ENCODE data around the gene CCDC178.
"Not testable (repeated sequence)": the region's sequence is repeated elsewhere in the genome, so short reads cannot be mapped to it uniquely, and the experiment has no call there.

The CCDC178 gene

DNA sequence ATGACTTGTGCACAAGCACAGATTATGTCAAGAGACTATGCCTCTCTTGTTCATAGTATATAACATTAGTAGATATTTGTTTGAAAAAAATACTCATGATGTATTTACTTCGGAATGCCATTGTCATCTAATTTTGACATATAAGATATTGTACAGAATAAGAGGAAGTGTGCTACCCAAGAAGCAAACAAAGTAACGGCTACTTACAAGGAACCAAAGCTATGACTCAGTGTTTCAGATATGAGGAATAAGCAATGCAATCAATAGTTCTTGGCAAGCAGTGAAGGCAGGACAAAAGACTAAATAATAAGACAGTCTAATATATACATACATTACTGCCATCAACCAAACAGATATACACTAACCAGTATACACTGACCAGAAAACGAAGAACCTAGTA lies 256.3 kb downstream of the CCDC178 start:
- ChIA-PET CTCF (interaction anchor here (1.0 kb wide), 1 partner anchor 17 kb away, joined by 3 read pairs; no protein-coding TSS in a partner anchor), POLR2A (no interaction called here)
- TF ChIP-seq, protein P1, sequence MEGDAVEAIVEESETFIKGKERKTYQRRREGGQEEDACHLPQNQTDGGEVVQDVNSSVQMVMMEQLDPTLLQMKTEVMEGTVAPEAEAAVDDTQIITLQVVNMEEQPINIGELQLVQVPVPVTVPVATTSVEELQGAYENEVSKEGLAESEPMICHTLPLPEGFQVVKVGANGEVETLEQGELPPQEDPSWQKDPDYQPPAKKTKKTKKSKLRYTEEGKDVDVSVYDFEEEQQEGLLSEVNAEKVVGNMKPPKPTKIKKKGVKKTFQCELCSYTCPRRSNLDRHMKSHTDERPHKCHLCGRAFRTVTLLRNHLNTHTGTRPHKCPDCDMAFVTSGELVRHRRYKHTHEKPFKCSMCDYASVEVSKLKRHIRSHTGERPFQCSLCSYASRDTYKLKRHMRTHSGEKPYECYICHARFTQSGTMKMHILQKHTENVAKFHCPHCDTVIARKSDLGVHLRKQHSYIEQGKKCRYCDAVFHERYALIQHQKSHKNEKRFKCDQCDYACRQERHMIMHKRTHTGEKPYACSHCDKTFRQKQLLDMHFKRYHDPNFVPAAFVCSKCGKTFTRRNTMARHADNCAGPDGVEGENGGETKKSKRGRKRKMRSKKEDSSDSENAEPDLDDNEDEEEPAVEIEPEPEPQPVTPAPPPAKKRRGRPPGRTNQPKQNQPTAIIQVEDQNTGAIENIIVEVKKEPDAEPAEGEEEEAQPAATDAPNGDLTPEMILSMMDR (IDR thresholded peaks at IDR 0.05; ENCODE audit: control extremely low read depth, extremely low read depth, low read depth, missing control alignments): no peak
- DNase-seq (ENCODE audit: extremely low spot score): no peak

DNA sequence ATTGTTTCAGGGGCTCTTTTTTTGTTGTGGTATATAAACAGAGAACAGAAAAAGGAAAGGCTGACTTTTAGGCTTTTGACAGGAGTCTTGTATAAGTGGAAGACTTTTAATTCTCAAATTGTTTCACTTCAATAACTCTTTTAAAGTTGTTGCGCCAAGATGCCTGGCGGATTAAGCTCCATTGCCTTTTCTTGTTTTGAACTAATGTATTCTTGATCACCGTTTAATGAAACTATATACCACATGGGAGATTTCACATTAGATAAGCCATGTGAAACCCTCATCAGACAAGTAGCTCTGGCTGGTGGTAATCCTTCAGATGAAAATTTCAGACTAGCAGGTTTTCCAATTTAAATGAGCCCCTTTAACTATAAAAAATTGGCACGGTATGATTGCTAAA lies 257.4 kb downstream of the CCDC178 start:
- ChIA-PET POLR2A (no interaction called here), CTCF (interaction anchor here (0.9 to 1.3 kb wide), 3 partner anchors 12 to 18 kb away, joined by 3 to 5 read pairs (median 3); no protein-coding TSS in a partner anchor)
- no peak for DNase-seq (ENCODE audit: extremely low spot score)
- TF ChIP-seq, protein P1 (IDR thresholded peaks at IDR 0.05; ENCODE audit: control extremely low read depth, extremely low read depth, low read depth, missing control alignments): no peak

DNA sequence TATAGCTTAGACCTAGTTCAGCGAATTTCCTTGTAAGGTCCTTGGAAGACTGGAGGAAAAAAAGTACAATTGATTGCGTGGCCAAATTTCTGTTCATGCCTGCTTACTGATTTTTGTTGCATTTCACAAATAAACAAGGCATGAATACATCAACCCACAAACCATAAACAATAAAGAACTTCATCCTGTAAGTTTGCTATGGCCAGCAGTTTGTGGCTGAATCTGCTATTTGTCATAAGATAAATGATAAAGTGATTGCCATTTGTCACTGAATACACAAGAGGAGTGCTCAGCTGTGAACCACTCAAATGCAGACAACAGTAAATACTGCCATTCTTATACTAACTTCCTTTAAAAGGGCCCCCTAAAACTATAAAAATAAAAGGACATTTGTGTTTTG lies 259.5 kb downstream of the CCDC178 start:
- DNase-seq (ENCODE audit: extremely low spot score): no peak
- POLR2A ChIA-PET: no interaction called here
- CTCF ChIA-PET: no interaction called here
- TF ChIP-seq, protein P1 (IDR thresholded peaks at IDR 0.05; ENCODE audit: control extremely low read depth, extremely low read depth, low read depth, missing control alignments): no peak

DNA sequence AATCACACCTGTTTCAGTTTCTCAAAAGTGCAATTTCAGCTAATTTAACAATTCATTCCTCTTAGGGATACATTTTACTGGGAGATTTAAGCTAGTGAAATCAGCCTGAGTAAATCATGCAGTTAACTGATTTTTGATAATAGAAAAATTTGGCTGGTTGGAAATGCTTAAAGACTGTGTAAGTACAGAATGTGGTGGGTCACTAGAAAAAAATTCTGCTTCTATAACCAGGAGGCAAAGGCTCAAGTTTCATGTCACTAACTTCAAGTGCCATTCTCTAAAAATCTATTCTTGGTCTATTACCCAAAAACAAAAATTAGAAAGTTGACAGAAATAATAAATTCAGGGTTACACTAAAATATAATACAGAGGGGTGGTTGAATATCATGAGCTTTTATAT lies 271.3 kb downstream of the CCDC178 start:
- ChIA-PET POLR2A (no interaction called here), CTCF (no interaction called here)

DNA sequence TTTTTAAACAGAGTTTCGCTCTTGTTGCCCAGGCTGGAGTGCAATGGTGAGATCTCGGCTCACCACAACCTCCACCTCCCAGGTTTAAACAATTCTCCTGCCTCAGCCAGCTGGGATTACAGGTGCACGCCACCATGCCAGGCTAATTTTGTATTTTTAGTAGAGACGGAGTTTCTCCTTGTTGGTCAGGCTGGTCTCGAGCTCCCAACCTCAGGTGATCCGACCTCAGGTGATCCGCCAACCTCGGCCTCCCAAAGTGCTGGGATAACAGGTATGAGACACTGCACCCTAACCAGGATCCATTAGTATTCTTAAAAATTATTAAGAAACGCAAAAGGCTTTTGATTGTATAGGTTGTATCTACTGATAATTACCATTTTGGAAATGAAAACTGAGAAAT lies 276.4 kb downstream of the CCDC178 start:
- CTCF ChIA-PET; POLR2A ChIA-PET; DNase-seq (ENCODE audit: extremely low spot score): not testable (repeated sequence)

More for the DNA sequence above, 271.3 kb downstream of the CCDC178 start:
- DNase-seq (ENCODE audit: extremely low spot score): no peak
- TF ChIP-seq, protein P1 (IDR thresholded peaks at IDR 0.05; ENCODE audit: control extremely low read depth, extremely low read depth, low read depth, missing control alignments): no peak

DNA sequence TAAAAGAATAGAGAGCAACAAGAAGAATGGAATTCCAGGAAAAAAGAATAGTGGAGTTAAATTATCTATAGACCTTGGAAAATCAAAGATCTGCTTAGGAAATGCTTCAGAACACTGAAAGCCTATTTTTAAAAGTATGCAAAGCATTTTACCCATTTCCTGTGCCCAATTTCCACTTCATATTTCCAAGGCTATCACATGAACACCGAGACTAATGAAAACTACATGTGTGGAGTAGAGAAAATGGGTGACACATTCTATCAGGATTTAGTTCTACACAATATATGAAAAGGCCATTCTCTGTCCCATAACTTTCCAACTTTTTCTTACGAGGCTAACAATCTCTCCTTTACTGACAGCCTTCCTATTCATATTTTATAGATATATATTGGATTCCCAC lies 279.4 kb downstream of the CCDC178 start:
- TF ChIP-seq, protein P1 (IDR thresholded peaks at IDR 0.05; ENCODE audit: control extremely low read depth, extremely low read depth, low read depth, missing control alignments): no peak
- no peak for DNase-seq (ENCODE audit: extremely low spot score)
- ChIA-PET POLR2A (no interaction called here), CTCF (no interaction called here)

DNA sequence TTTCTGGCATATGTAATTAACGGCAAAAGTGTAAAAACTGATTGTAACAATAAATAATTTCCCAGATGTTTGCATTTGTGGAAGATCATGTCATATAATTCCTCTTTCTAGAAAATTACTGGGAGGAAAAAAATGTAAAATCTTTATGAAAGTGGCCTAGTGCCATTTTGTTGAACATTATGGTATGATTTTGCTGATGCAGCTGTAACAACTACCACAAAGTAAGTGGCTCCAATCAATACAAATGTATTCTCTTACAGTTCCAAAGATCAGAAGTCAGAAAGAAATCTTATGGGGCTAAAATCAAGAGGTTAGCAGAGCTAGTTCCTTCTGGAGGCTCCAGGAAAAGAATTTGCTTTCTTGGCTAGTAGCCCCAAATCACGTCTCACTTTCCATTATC lies 281.4 kb downstream of the CCDC178 start:
- ChIA-PET POLR2A (no interaction called here), CTCF (no interaction called here)
- no peak for DNase-seq (ENCODE audit: extremely low spot score)
- TF ChIP-seq, protein P1 (IDR thresholded peaks at IDR 0.05; ENCODE audit: control extremely low read depth, extremely low read depth, low read depth, missing control alignments): no peak

All from GM10248 (cell line).